ENCODE measurements around the gene LHFPL5. TPM values are rescaled to one million over a fixed set of nuclear protein-coding genes. Genes with fewer than 3 reads are reported as not detected.

The LHFPL5 gene
- total and polyA plus RNA-seq, 11 donors = not detected

DNA sequence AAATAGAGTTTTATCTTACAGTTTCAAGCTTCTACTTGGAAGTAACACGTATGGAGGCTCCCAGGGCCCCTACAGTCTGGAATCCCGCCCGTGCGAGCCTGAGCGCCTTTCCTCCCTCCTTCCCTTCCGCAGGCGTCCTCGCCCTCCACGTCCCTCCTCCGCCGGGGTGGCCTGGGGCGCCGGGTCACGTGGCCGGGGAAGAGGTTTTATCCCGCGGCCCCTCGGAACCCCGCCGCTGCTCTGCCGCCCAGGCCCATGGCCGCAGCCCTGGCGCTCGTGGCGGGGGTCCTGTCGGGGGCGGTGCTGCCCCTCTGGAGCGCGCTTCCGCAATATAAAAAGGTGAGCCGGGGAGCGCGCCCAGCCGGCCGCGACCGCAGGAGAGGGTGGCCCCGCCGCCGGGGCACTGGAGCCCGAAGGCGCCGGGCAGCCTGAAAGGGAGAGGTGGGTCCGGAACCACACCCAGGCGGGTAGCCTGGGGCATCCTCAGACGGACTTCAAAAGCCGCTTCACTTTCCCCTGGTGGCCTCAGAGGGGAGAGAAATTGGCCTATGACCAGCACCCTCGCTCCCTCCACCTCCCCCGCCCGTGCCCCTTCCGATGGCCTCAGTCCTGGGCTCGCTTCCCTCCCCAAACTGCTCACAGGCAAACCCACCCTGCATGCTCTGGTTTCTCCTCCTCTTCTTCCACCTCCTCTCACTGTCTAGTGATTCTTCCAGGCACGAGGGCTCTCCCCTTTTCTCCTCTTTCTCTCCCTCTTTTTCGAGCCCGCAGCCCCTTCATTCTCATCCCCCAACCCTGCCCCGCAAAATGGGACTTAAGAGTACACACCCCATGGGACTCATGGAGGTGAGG, 28.6 kb upstream of the LHFPL5 start, which contains the start of gene CLPSL2:
CLPSL2 (plus strand) TSS at position 235 of the 852 bp plus-strand sequence; CDS start at position 256, 21 bp downstream.
- H3K4me3 ChIP-seq = peak within 1 kb of the TSS; percentile 4 to 58 (median 46)
- H3K9me3 ChIP-seq = no peaks in the 10 kb centered on the region
- no peaks in the 10 kb centered on the region for H3K36me3 ChIP-seq
- WGBS, 4 donors = 2 to 5% (median 3%) methylated on average over 33 to 56 of the region's 56 CpGs
- ATAC-seq = peak in 1 of 4 donors; percentile 36
- intact Hi-C loops (cut with DNase I) = no loop called here
- no peak for TF ChIP-seq POLR2A (IDR thresholded peaks at IDR 0.05)
- TF ChIP-seq, protein P1, sequence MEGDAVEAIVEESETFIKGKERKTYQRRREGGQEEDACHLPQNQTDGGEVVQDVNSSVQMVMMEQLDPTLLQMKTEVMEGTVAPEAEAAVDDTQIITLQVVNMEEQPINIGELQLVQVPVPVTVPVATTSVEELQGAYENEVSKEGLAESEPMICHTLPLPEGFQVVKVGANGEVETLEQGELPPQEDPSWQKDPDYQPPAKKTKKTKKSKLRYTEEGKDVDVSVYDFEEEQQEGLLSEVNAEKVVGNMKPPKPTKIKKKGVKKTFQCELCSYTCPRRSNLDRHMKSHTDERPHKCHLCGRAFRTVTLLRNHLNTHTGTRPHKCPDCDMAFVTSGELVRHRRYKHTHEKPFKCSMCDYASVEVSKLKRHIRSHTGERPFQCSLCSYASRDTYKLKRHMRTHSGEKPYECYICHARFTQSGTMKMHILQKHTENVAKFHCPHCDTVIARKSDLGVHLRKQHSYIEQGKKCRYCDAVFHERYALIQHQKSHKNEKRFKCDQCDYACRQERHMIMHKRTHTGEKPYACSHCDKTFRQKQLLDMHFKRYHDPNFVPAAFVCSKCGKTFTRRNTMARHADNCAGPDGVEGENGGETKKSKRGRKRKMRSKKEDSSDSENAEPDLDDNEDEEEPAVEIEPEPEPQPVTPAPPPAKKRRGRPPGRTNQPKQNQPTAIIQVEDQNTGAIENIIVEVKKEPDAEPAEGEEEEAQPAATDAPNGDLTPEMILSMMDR (IDR thresholded peaks at IDR 0.05) = no peak
- peaks cover 0 to 9% (median 5%) of the 10 kb centered on the region in 12 donors for H3K4me1 ChIP-seq
- no peak within 1 kb of the TSS for H3K27ac ChIP-seq
- no peak for DNase-seq
- peaks cover 0 to 43% (median 12%) of the 10 kb centered on the region in 9 donors for H3K27me3 ChIP-seq

DNA sequence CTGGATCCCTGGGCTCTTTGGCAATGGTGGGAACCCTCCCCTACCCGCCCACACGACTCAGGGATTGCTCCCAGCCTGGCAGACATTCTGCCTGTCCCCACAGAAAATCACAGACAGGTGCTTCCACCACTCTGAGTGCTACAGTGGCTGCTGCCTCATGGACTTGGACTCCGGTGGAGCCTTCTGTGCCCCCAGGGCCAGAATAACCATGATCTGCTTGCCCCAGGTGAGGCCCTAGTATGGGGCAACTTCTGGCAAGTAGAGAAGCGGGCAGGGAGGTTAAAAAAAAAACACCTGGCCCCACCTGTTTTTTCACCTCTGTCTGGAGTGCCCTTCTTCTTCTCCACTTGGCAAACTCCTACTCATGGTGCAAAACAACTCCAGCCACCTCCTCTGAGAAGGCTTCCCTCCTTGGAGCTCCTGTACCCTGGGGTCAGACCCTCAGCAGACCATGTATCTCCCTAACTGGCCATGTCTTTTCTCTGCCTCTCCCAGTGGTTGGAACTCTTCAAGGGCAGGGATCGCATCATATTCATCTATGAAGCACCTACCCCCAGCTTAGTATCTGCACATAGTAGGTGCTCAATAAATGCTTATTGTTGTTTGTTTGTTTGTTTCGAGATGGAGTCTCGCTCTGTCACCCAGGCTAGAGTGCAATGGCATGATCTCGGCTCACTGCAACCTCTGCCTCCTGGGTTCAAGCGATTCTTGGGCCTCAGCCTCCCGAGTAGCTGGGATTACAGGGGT, 27.6 kb upstream of the LHFPL5 start:
- Histone ChIP-seq H3K36me3 (no peaks in the 10 kb centered on the region), H3K27ac (no peak overlapping the region), H3K4me1 (peaks cover 0 to 9% (median 5%) of the 10 kb centered on the region in 12 donors), H3K27me3 (peaks cover 0 to 46% (median 12%) of the 10 kb centered on the region in 9 donors), H3K9me3 (no peaks in the 10 kb centered on the region), H3K4me3 (no peak overlapping the region)
- 84 to 87% (median 85%) methylated on average over 10 of the region's 10 CpGs for WGBS, 4 donors
- intact Hi-C loops (cut with DNase I) = no loop called here
- TF ChIP-seq POLR2A (IDR thresholded peaks at IDR 0.05) = no peak
- TF ChIP-seq, protein P1 (IDR thresholded peaks at IDR 0.05) = no peak
- no peak for DNase-seq
- no peak for ATAC-seq

DNA sequence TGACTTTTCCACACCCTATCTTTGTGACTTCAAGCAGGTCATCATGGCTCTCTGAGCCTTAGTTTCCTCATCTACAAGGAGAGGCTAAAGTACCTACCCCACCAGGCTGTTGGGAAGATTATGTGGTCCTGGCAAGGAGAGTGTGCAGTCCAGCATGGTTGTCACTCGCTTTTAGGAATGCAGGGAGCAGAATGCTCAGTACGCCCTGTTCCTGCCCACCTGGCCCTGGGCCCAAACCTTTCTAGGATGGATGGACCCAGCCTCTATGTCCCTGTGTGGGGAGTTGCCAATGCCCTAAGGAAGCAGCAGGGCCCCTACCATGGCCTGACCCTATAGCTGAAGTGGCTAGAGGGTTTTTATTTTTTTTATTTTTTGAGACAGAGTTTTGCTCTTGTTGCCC, 26.7 kb upstream of the LHFPL5 start:
- Histone ChIP-seq H3K9me3 (no peaks in the 10 kb centered on the region), H3K27me3 (peaks cover 0 to 45% (median 12%) of the 10 kb centered on the region in 9 donors), H3K36me3 (no peaks in the 10 kb centered on the region), H3K4me3 (no peak overlapping the region), H3K27ac (no peak overlapping the region), H3K4me1 (peaks cover 0 to 9% (median 5%) of the 10 kb centered on the region in 12 donors)
- WGBS, 4 donors = 67 to 79% (median 70%) methylated on average over 2 of the region's 2 CpGs
- no peak for DNase-seq
- TF ChIP-seq POLR2A (IDR thresholded peaks at IDR 0.05) = no peak
- TF ChIP-seq, protein P1 (IDR thresholded peaks at IDR 0.05) = no peak
- intact Hi-C loops (cut with DNase I) = no loop called here
- peak in 1 of 4 donors; percentile 52 for ATAC-seq

DNA sequence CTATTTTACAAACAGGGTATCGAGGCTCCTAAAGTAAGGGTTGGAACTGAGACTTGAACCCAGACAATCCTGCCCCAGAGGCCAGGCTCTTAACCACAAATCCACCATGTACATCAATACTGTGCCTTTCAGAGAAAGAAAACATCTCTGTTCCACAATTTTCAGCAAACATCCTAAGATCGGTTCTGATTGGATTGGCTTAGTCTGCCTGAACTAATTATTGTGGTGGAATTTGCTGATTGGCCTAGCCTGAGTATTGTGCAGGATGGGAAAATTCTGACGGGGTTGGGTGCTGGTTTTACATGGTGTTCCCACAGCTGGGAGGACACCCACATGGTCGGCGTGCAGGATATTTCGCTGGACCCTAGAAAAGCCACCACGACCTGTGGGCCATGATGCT, 24.4 kb upstream of the LHFPL5 start, which contains the start of gene CLPSL1:
CLPSL1 (plus strand) TSS at position 301 of the 400 bp plus-strand sequence; CDS start at position 393, 92 bp downstream.
- DNase-seq (no peak), ATAC-seq (no peak)

More for the DNA sequence above, 24.4 kb upstream of the LHFPL5 start, which contains the start of gene CLPSL1:
- no peak within 1 kb of the TSS for H3K27ac ChIP-seq
- intact Hi-C loops (cut with DNase I) = no loop called here
- H3K36me3 ChIP-seq = no peaks in the 10 kb centered on the region
- TF ChIP-seq POLR2A (IDR thresholded peaks at IDR 0.05) = no peak
- TF ChIP-seq, protein P1 (IDR thresholded peaks at IDR 0.05) = no peak
- no peaks in the 10 kb centered on the region for H3K9me3 ChIP-seq
- 85 to 88% (median 87%) methylated on average over 7 of the region's 7 CpGs for WGBS, 4 donors
- peaks cover 0 to 47% (median 15%) of the 10 kb centered on the region in 9 donors for H3K27me3 ChIP-seq
- no peak within 1 kb of the TSS for H3K4me3 ChIP-seq
- peaks cover 0 to 9% (median 5%) of the 10 kb centered on the region in 12 donors for H3K4me1 ChIP-seq

All from heart left ventricle (tissue), 16 donors.